GM18870 (cell line): ENCODE results near the gene TLDC2.
"Not testable (repeated sequence)": the region's sequence is repeated elsewhere in the genome, so short reads cannot be mapped to it uniquely, and the experiment has no call there.

Experiments
- ATAC-seq: cut with Tn5 transposase; IDR thresholded peaks from one replicate; pipeline ENCODE4 v1.9.1; 2021; ENCODE audit warnings: moderate library complexity; ENCODE audit not compliant: unreplicated experiment

TLDC2 gene

DNA sequence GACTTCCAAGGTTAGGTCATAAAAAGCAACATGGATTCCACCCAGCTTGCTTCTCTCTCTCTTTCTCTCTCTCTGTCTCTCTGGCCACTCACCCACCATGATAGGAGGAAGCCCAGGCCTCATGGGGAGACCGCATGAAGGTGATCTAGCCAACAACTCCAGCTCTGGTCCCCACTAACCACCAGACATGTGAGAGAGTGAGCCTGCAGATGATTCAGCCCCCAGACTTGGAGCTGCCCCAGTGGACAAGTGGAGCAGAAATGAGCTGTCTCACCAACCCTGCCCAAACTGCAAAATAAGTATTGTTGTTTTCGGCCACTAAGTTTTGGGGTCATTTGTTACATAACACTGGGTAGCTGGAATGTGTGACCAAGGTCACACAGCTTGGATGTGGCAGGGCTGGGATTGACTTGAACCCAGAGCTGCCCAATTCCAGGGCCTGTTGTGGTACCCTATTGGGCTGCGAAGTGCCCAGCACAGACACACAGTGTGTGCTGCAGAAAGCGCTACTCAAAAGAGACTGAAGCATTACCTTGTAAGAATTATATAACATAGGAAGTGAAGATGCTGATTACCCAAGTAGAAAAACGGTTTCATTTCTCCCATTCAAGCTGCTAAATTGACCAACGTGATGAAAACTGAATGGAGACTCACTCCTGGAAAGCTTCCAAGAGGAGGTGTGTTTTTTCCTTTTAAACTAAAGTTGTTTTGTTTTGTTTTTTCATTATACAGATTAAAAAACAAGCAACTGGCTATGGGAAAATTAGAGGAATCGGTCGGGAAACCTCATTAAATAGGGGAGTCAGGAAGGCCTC lies 9.1 kb upstream of the TLDC2 start:
- ATAC-seq = no peak

DNA sequence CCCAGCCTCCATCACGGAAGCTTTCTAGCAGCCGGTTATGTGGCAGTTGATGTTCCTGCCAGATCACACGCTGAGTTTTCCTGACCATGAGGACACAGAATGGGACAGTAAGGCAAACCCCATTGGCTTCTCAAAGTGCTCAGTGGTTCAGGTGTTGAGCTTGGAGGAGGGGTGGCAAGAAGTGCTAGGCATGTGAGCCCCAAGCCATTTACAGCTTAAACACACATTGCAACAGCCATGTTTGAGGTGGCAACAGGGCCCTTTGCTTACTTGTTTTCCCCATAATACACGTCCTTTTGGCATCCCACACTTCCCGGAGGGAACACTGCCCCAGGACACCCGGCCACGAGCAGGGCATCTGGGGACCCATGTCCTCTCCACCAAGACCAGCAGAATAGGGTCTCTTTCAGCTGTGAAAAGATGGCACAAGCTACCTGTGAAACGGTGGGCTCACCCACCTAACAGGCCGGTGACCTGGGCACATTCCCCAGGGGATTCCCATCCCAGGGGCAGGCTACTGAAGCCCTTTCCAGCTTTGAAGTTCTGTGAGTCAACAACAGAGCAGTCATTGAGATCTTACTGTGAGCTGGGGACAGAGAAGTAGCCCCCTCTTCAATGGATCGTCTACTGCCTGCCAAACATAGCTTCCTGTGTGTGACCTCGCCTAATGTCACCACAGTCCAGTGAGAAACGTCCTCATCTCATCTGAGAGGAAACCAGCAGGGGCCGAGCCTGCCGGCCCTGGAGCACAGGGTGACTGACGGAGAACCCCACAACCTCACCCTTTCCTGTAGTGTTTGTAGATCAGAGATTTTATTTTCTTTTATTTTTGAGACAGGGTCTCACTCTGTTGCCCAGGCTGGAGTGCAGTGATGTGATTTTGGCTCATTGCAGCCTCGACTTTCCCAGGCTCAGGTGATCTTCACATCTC lies 4.0 kb upstream of the TLDC2 start:
- ATAC-seq = no peak

DNA sequence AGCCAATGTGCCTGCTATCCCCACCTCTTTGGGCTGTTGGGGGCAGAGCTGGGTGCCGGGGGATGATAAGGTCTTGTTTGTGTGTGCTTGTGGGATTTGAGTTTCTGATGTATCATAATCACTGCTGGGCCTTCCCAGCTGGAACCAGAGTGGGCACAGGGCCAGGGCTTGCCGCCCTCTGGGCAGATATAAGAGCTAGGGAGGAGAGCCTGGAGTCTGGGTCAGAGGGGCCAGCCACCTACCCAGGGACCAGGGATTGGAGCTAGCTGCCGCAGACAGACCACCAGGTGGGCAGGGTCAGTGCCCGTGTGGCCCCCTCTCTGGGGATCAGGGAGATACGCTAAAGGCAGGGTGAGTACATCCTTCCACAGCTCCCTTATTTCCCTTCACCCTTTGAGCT lies 3.1 kb upstream of the TLDC2 start:
- ATAC-seq = no peak

DNA sequence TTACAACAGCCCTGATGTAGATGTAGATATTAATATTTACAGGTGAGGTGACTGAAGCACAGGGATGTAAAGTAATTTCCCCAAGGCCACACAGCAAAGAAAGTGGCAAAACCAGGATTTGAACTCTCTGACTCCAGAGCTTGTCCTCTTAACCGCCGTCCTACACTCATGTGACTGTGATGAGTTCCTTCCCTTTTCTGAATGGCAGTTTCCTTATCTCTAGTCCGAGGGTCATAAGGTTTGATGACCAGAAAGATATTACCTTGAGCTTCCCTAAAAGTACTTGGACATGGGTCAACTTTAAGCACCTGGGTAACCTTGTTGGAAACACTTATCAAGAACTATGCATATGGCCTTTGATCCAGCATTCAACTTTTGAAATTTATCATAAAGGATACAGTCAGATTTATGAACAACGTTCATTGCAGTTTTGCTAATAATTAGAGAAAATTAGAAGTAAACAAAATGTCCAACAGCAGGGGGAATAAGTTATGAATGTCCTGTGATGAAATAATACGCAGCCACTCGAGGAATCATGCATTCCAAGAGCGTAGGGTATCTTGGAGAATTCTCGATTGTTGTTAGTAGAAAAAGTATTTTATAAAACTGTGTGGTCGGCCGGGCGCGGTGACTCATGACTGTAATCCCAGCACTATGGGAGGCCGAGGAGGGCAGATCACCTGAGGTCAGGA lies 2.3 kb upstream of the TLDC2 start:
- no peak for ATAC-seq

DNA sequence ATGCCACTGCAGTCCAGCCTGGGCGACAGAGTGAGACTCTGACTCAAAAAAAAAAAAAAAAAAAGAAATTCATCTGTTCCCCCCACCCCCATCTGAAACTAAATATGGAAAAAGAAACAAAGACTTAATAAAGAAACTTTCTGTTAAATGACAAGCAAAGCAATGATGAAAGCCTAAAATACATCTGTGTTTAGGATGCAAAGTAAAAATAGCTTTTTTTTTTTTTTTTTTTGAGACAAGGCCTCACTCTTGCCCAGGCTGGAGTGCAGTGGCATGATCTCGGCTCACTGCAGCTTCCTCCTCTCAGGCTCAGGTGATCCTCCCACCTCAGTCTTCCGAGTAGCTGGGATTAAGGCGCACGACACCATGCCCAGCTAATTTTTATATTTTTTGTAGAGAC lies 845 bp upstream of the TLDC2 start:
- not testable (repeated sequence) for ATAC-seq

DNA sequence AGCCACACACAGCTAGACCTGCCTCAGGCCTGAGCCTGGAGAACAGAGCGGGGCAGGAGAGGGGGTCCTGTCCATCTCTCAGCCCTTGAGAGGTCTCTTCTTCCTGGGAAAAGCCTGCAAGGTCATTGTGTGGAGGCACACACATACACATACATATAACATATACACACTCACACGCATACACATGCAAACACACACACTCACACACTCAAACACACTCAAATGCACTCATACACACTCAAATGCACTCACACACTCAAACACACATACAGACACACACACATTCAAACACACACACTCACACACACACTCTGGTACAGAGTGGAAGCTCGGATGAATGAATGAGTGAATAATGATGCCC lies 515 bp downstream of the TLDC2 start:
- no peak for ATAC-seq

DNA sequence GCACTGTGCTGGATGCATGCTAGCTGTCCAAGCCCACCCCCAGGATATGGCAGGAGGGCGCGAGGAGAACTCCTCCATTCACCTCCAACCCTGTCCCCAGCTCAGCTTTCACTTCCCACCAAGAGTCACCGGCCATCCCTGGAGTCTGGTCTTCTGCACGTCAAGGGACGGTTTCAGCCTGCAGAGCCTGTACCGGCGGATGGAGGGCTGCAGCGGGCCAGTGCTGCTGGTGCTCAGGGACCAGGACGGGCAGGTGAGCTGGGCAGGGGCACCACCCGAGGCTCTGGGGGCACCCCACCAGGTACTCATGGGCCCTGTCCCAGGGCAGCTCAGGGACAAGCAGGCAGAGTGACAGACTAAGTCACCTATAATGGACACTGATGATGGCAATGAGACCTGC lies 3.0 kb downstream of the TLDC2 start:
- no peak for ATAC-seq

DNA sequence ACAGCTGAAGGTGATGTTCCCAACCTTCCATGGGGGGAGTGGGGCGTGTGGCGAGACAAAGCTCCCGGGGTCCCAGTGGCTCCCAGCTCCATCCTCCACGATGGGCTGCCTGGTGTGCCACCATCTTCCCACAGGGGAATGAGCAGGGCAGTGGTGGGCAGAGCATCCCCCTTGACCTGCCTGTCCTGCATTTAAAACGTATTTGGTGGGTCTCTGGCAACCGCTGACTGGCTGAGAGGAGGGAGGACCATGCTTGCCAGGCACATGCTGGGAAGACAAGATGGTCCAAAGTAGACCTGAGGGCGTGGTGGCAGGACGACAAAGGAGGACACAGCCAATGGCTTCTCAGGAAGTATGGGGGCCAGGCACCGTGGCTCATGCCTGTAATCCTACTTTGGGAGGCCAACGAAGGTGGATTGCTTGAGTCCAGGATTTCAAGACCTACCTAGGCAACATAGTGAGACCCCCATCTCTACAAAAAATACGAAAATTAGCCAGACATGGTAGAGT lies 4.9 kb downstream of the TLDC2 start:
- ATAC-seq = no peak

DNA sequence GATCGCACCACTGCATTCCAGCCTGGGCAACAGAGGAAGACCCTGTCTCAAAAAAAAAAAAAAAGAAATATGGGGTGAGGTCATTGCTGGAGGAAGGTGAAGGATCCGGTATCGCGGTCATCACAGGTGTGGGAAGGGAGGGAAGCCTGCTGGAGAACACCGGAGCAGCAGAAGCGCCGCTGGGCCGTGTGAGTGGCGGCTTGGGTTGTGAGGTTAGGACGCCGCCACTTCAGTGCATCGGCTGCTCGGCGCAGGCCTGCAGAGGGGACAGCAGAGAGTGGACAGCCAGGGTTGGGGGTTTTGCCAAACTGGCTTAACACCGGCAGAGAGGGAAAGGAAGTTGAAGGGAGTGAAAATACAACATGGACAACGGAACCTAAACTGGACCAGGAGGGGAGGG lies 5.4 kb downstream of the TLDC2 start:
- ATAC-seq = no peak

DNA sequence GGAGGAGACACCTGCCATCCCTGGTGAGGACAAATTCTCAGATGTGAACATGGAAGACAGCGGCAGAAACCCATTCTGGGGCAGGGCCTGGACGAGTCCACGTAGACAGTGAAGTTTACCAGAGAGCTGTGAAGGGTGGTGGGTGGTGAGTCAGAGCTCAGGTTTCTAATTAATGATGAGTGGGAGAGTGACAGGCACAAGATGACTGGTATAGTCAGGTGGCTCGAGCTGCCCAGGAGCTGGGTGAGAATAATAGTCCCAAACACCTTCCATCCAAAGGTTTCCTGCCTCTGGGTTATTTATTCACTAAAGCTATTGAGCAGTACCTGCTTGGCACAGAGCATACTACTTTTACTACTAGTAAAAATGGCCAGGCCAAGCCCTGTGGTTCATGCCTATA lies 6.0 kb downstream of the TLDC2 start:
- no peak for ATAC-seq

DNA sequence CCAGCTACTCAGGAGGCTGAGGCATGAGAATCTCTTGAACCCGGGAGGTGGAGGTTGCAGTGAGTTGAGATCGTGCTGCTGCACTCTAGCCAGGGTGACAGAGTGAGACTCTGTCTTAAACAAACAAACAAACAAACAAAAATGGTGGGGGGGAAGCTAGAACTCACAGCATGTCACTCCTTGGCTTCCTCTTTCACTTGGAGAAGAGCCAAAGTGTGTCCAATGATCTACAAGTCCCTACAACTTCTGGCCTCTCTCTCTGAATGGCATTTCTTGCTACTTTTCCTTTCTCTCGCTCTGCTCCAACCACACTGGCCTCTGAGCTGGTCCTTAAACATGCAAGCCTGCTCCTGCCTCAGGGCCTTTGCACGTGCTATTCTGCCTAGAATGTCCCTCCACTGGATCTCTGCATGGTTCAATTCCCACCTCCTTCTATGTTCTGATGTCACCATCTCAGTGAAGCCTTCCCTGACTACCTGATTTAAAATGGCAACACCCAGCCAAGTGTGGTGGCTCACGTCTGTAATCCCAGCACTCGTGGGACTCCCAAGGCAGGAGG lies 8.1 kb downstream of the TLDC2 start:
- no peak for ATAC-seq

DNA sequence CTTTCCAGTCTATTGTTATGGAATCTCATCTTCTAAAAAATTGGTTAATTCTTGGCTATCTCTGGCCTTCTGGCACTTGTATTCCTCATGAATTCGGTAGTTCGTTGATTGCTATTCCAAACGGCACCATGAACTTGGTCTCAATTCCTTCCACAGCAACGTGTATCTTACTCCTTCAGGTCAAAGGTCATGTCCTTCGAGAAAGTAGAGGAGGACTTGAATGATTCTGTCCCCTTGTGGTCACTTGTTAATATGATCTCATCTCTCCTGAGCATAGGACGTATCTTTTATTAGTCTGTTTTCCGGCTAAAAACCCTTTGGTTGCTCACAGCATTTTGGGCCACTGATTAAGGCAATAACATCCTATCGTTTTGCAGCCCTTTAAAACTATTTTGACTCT lies 9.4 kb downstream of the TLDC2 start:
- no peak for ATAC-seq

DNA sequence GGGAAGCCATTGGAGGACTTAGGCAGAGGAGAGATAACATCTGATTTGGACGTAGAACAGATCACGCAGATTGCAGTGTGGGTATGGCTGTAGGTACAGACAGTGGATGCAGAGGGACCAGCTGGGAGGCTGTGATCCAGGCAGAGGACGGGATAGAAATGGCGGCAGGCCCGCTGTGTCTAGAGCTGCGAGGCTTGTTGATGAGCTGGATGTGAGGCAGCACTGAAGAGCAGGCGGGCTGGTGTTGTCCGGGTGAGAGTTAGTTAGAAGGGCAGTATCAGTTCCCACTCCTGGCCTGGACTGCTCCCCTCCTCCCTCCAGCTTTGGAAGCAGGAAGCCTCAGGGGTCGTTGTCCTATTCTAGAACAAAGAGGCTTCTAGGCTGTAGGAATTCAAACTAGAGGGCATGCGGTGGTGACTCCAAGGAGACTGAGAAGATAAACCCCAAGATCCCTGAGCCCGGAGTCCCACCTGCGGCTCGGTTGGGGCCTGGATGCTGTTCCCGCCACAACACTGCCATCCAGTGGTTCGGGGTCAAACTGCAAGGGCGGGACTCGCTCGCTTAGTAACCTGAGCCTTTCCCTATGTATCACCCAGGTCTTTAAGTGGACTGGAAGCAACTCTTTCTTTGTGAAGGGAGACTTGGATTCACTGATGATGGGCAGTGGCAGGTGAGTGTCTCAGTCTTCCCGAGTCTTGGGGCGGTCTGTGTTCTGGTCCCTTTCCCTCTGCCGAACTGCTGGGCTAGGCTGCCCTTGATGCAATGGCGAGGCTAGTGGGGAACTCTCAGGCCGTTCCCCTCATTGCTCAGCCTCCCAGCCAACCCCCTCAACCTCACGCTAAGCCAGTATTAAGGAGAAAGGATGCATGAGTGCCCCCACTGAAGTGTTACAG lies 11.2 kb downstream of the TLDC2 start:
- no peak for ATAC-seq

DNA sequence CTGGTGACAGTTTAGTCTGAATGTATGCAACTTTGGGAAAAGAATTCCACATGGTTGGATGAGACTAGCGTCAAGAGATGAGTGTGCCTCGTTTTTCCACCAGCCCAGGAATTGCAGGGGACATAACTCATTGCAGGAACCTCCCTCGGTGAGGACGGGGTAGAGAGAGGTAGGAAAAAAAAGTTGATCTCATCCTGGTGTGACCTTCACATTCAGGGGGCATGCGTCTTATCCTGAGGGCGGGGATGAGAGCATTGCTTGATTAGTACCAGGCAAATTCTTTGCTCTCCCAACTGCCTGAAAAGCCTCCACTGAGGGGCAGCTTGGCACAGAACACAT lies 11.8 kb downstream of the TLDC2 start:
- no peak for ATAC-seq

DNA sequence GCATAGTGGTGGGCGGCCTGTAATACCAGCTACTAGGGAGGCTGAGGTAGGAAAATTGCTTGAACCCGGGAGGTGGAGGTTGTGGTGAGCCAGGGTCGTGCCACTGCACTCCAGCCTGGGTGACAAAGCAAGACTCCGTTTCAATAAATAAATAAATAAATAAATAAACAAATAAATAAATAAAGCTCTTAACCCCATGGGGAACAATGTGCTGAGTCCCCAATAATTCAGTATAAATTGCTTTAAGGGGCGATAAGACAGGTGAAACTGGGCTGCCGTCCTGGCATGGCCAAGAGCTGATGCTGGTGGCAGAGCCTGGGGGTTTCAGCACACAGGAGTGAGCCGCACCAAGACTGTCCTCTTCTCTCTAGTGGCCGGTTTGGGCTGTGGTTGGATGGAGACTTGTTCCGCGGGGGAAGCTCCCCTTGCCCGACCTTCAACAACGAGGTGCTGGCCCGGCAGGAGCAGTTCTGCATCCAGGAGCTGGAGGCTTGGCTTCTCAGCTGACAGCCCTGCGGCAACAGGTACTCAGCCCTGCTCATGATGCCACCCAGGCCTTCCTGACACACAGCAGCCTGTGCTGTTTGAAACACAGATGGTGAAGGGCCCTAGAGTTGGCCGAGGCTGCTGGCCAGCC lies 13.1 kb downstream of the TLDC2 start:
- no peak for ATAC-seq

DNA sequence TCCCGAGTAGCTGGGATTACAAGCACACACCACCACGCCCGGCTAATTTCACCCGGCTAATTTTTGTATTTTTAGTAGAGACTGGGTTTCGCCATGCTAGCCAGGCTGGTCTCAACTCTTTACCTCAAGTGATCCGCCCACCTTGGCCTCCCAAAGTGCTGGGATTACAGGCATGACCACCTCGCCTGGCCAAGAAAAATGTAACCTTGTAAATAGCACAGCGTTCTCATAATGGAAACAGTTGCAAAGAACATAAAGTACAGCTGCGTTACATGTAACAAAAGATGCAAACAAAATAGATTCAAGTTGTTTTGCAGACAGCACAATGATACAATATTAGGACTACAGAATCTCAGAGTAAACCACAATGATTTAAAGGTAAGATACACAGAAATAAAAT lies 14.6 kb downstream of the TLDC2 start:
- ATAC-seq = no peak

DNA sequence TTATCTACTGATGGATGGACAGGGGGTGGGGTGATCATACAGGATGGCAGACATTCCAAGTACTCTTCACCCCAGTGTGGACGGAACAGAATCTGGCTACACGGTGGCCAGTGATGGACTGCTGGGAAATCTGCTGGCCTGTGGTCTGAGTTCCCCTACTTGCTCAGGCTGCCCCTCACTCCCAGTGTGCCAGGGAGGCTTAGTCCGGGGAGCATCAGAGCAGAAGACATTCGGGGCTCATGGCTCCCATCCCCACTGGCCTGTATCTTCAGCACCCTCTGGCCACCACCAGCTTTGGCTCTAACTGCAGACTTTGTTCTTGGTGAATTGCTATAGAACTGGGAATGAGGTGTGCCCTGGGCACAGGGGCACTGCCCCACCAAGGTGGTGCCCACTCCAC lies 15.3 kb downstream of the TLDC2 start:
- ATAC-seq = no peak

DNA sequence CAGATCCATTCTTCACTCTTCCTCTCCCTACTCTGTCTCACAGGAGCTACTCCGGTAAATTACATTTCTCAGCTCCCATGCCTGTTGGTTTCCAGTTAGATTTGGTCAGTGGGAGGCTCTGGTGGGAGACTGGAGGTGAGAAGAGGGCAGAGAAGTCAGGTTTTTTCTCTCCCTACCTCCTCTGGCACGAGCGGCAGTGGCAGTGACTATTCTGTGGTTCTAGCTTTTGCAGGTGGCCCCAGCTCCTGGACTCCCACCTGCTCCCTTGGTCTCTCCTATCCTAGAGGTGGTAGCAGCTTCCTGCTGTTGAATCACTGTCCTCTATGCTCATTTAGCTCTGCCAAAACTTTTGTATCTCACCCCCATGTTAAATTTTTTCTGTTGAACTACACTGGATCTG lies 17.9 kb downstream of the TLDC2 start:
- ATAC-seq = no peak

DNA sequence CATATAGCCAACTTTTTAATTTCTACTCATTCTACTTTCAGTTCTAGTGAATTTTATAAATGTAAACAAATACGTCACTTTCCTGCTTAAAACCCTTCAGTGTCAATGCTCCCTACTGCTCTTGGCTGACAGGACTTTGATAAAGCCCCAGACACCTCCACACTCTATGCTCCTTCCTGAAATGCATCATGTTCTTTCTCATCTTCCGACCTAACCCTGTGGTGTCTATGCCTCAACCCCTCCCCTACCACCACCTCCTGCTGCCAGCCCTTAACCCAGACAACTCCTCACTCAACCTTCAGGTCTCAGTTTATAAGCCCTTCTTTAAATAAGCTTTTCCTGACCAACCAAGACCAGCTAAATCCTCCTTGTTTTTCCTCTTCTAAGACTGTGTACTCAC lies 19.1 kb downstream of the TLDC2 start:
- no peak for ATAC-seq

DNA sequence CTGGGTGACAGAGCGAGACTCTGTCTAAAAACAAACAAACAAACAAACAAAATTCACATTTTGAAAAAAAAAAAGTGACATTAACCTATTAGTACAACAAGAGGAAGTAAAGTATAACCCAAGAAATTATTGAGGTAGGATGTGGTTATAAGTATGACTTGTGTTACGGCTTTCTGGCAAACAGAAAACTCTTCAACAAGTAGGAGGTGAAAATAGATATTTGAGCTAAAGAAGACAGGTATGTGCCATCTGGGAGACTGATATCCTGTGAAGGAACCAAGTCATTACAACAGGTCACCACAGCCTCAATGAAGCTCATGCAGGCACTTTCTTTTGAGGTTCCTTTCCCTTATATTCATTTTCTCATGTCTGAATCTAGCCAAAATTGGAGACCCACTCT lies 28.8 kb downstream of the TLDC2 start:
- ATAC-seq = no peak
